Endothelial cell of umbilical vein (primary cell): ENCODE data around the gene RGS9. TPM values are rescaled to one million over a fixed set of nuclear protein-coding genes. Genes with fewer than 3 reads are reported as not detected.

ENCODE experiments used
- BruUV-seq: library from RNA; stranded (reverse); fragments of 400-500 nt; replicated peaks from 2 replicates; lab custom pipeline; 2021; lab: Mats Ljungman, UMichigan
- CTCF ChIA-PET: fragments of 300-600, 350-600 bp; sonication (Branson Sonifier 250); formaldehyde crosslinking; loops from one replicate; lab custom pipeline; 2021; ENCODE audit warnings: antibody characterized with exemption, inconsistent platforms; lab: Charles Lee
- POLR2A ChIA-PET: fragments of 300-600, 350-600 bp; sonication (Branson Sonifier 250); formaldehyde crosslinking; loops from one replicate; lab custom pipeline; 2021; ENCODE audit warnings: antibody characterized with exemption, inconsistent platforms; lab: Charles Lee
- DNase-seq: peaks from one replicate; pipeline ENCODE4 v3.0.0-alpha.2; 2011; ENCODE audit warnings: low read depth, low spot score
- FAIRE-seq: peaks from 2 replicates; lab custom pipeline; 2011; peaks lifted over from hg19 to GRCh38; lab: Jason Lieb, UNC
- H2AFZ ChIP-seq: 2 replicates; pipeline ENCODE4 v1.6.0; 2012; ENCODE audit warnings: low read depth, low read length, control low read depth, inconsistent platforms
- H3K27ac ChIP-seq: 2 replicates; pipeline ENCODE4 v1.5.1; 2011; ENCODE audit warnings: low read depth, mild to moderate bottlenecking, control low read depth, low read length, moderate library complexity; ENCODE audit not compliant: insufficient read depth
- H3K27me3 ChIP-seq, 2 experiments: 2 replicates each; pipeline versions ENCODE4 v1.6.0 to v1.6.1; 2011; ENCODE audit warnings: low read length in 2 of 2, mixed read lengths in 1 of 2; ENCODE audit not compliant: control insufficient read depth in 2 of 2, insufficient read depth in 2 of 2
- H3K36me3 ChIP-seq, 2 experiments: 2 replicates in 1 of 2; 3 replicates in 1 of 2; pipeline ENCODE4 v1.5.1; 2011; ENCODE audit warnings: low read length in 2 of 2, mild to moderate bottlenecking in 1 of 2, moderate library complexity in 1 of 2; ENCODE audit not compliant: control insufficient read depth in 2 of 2, insufficient read depth in 2 of 2; ENCODE audit errors: extremely low read depth in 1 of 2
- H3K4me1 ChIP-seq: 3 replicates; pipeline ENCODE4 v1.5.1; 2011; ENCODE audit warnings: mild to moderate bottlenecking, low read length; ENCODE audit not compliant: control insufficient read depth, insufficient read depth; ENCODE audit errors: extremely low read depth
- H3K4me2 ChIP-seq: 2 replicates; pipeline ENCODE4 v1.6.1; 2011; ENCODE audit warnings: low read length, control low read depth, mixed read lengths; ENCODE audit not compliant: insufficient read depth
- H3K4me3 ChIP-seq, 3 experiments: fragments of 200-600 bp in 1 of 3; sonication (generic), shearing (Covaris generic) in 1 of 3; replicated peaks in 1 of 3; 2 replicates each; pipeline ENCODE4 v1.5.1; 2011 to 2016; ENCODE audit warnings: control low read depth in 3 of 3, low read length in 3 of 3, mild to moderate bottlenecking in 2 of 3, inconsistent platforms in 1 of 3, low read depth in 1 of 3, moderate library complexity in 1 of 3; ENCODE audit not compliant: insufficient read depth in 1 of 3
- H3K79me2 ChIP-seq: 2 replicates; pipeline ENCODE4 v1.6.0; 2012; ENCODE audit warnings: low read length, inconsistent platforms; ENCODE audit not compliant: control insufficient read depth, insufficient read depth
- H3K9ac ChIP-seq: replicated peaks from 2 replicates; pipeline ENCODE3; 2011; ENCODE audit warnings: low read length, control low read depth; ENCODE audit not compliant: insufficient read depth; ENCODE audit errors: extremely low read depth
- H3K9me1 ChIP-seq: replicated peaks from 3 replicates; pipeline ENCODE4 v1.6.0; 2011; ENCODE audit warnings: mild to moderate bottlenecking, low read length; ENCODE audit not compliant: control insufficient read depth, insufficient read depth; ENCODE audit errors: extremely low read depth
- H3K9me3 ChIP-seq: replicated peaks from 2 replicates; pipeline ENCODE4 v1.5.1; 2012; ENCODE audit warnings: low read length, inconsistent platforms; ENCODE audit not compliant: control insufficient read depth, insufficient read depth
- H4K20me1 ChIP-seq: replicated peaks from 2 replicates; pipeline ENCODE3; 2011; ENCODE audit warnings: mild to moderate bottlenecking, low read length; ENCODE audit not compliant: control insufficient read depth, insufficient read depth; ENCODE audit errors: extremely low read depth
- EZH2 ChIP-seq: IDR thresholded peaks from 2 replicates; pipeline ENCODE4 v1.6.1; 2012; ENCODE audit warnings: borderline replicate concordance, low read depth, mild to moderate bottlenecking, moderate library complexity, low read length, inconsistent platforms; ENCODE audit not compliant: severe bottlenecking
- FOS ChIP-seq: IDR thresholded peaks from 2 replicates; pipeline ENCODE4 v1.6.1; 2011; ENCODE audit warnings: mild to moderate bottlenecking, low read length, moderate library complexity, borderline replicate concordance; ENCODE audit not compliant: insufficient read depth
- GATA2 ChIP-seq: IDR thresholded peaks from 2 replicates; pipeline ENCODE4 v1.7.0; 2011; ENCODE audit warnings: low read depth, mild to moderate bottlenecking, moderate library complexity, mixed read lengths, low read length; ENCODE audit not compliant: insufficient read length, insufficient read depth
- JUN ChIP-seq: IDR thresholded peaks from 2 replicates; pipeline ENCODE4 v1.6.1; 2011; ENCODE audit warnings: borderline replicate concordance, low read depth; ENCODE audit not compliant: insufficient read length, insufficient read depth
- MYC ChIP-seq: IDR thresholded peaks from one replicate; pipeline ENCODE4 v1.6.1; 2011; ENCODE audit warnings: mild to moderate bottlenecking, low read depth, low read length
- POLR2A ChIP-seq: IDR thresholded peaks from 2 replicates; pipeline ENCODE4 v1.6.1; 2012; ENCODE audit warnings: low read depth, mild to moderate bottlenecking, control low read depth, low read length
- POLR2AphosphoS5 ChIP-seq: IDR thresholded peaks from 2 replicates; pipeline ENCODE4 v1.6.1; 2012; ENCODE audit warnings: low read depth, mild to moderate bottlenecking, control low read depth, low read length, moderate library complexity; ENCODE audit not compliant: insufficient read depth
- dilution Hi-C: fragments of 300-500 bp; cut with MboI; formaldehyde crosslinking; loops from one replicate; pipeline ENCODE4 v1.15.0; 2019; ENCODE audit warnings: low sequenced_read_pairs; ENCODE audit not compliant: extremely low pct_ligation_motif_present
- intact Hi-C: fragments of 100-400 bp; cut with micrococcal nuclease; formaldehyde crosslinking; loops from one replicate; pipeline ENCODE4 v1.10.0; 2022
- polyA plus RNA-seq, 4 experiments: library from polyadenylated mRNA; depleted of rRNA in 3 of 4; stranded (reverse) in 3 of 4; unstranded in 1 of 4; fragments of >200 nt; gene quantifications; 2 replicates each; pipeline versions ENCODE4 v1.2.1 to v1.2.3, GENCODE V29; 2011 to 2012; ENCODE audit warnings: missing spikeins in 1 of 4
- total RNA-seq: library from RNA; stranded (reverse); gene quantifications from 2 replicates; pipeline ENCODE4 v1.2.3, GENCODE V29; 2021
- TF ChIP-seq, protein P1 (sequence below), 2 donors: IDR thresholded peaks; 1 replicate in 1 of 2; 2 replicates in 1 of 2; pipeline ENCODE4 v1.5.1; 2011; ENCODE audit warnings: low read length in 2 of 2, mild to moderate bottlenecking in 2 of 2, moderate library complexity in 2 of 2, control low read depth in 1 of 2, inconsistent platforms in 1 of 2, low read depth in 1 of 2; ENCODE audit not compliant: insufficient read depth in 1 of 2; ENCODE audit errors: extremely low read depth in 1 of 2
- TF ChIP-seq, protein P2 (sequence below): IDR thresholded peaks from 2 replicates; pipeline ENCODE4 v1.6.1; 2011; ENCODE audit not compliant: insufficient read depth, insufficient read length

The RGS9 gene
- total and polyA plus RNA-seq, 2 donors (not counting 3 experiments of a cell fraction or from before 2014, with no cell fraction given): 0.61 to 1.4 TPM

DNA sequence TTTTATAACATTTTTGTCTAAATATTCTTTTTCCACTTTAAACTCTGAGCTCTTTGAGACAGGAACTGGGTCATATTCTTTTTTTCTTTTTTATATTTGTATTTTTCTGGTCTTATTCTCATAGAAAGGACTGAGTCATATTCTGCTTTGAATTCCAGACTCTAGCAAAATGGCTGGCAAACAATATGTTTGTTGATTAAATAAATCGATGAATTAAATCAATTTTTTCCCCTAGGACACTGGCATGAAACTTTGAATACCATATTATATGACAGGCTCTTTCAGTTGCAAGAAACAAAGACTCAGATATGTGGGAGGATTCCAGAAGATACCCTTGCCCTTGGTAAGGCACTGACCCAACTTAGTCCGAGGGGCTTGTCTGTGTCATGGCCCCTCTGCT is 3.1 kb upstream of the RGS9 start:
- ChIA-PET CTCF (interaction anchor here (1.3 to 4.5 kb wide), 4 partner anchors 20 to 86 kb away, joined by 3 to 55 read pairs (median 16); no protein-coding TSS in a partner anchor), POLR2A (no interaction called here)
- no TSS peak for BruUV-seq
- no peak overlapping the region for H3K4me2 ChIP-seq
- no peaks in the 10 kb centered on the region for H3K9me3 ChIP-seq
- FAIRE-seq: no peak
- TF ChIP-seq JUN (no peak), GATA2 (no peak), FOS (no peak), POLR2AphosphoS5 (no peak), MYC (no peak), EZH2 (no peak), POLR2A (no peak)
- TF ChIP-seq, protein P1, sequence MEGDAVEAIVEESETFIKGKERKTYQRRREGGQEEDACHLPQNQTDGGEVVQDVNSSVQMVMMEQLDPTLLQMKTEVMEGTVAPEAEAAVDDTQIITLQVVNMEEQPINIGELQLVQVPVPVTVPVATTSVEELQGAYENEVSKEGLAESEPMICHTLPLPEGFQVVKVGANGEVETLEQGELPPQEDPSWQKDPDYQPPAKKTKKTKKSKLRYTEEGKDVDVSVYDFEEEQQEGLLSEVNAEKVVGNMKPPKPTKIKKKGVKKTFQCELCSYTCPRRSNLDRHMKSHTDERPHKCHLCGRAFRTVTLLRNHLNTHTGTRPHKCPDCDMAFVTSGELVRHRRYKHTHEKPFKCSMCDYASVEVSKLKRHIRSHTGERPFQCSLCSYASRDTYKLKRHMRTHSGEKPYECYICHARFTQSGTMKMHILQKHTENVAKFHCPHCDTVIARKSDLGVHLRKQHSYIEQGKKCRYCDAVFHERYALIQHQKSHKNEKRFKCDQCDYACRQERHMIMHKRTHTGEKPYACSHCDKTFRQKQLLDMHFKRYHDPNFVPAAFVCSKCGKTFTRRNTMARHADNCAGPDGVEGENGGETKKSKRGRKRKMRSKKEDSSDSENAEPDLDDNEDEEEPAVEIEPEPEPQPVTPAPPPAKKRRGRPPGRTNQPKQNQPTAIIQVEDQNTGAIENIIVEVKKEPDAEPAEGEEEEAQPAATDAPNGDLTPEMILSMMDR (IDR thresholded peaks at IDR 0.05; ENCODE audit: extremely low read depth in 1 of 2, insufficient read depth in 1 of 2, low read depth in 1 of 2, low read length in 2 of 2): no peak
- TF ChIP-seq, protein P2, sequence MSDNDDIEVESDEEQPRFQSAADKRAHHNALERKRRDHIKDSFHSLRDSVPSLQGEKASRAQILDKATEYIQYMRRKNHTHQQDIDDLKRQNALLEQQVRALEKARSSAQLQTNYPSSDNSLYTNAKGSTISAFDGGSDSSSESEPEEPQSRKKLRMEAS: no peak
- no peaks in the 10 kb centered on the region for H3K9me1 ChIP-seq
- H3K4me3 ChIP-seq: no peak overlapping the region
- H4K20me1 ChIP-seq: no peaks in the 10 kb centered on the region
- peaks cover 5% of the 10 kb centered on the region for H3K4me1 ChIP-seq
- dilution Hi-C loops: no loop called here
- intact Hi-C loops: no loop called here
- no peak overlapping the region for H3K27ac ChIP-seq
- no peak for DNase-seq
- H2AFZ ChIP-seq: no peak overlapping the region
- no peaks in the 10 kb centered on the region for H3K36me3 ChIP-seq
- no peak overlapping the region for H3K9ac ChIP-seq
- H3K27me3 ChIP-seq: peaks cover 17 to 22% of the 10 kb centered on the region in 2 experiments
- no peaks in the 10 kb centered on the region for H3K79me2 ChIP-seq
